Measurements from ENCODE around the gene UBASH3A. TPM values are rescaled to one million over a fixed set of nuclear protein-coding genes. Genes with fewer than 3 reads are reported as not detected.
A peak's percentile ranks its signal among the peaks of the same experiment; 100 is the strongest.

Gene UBASH3A
- total and polyA plus RNA-seq, 4 donors: 0.58 to 0.88 (median 0.67) TPM

DNA sequence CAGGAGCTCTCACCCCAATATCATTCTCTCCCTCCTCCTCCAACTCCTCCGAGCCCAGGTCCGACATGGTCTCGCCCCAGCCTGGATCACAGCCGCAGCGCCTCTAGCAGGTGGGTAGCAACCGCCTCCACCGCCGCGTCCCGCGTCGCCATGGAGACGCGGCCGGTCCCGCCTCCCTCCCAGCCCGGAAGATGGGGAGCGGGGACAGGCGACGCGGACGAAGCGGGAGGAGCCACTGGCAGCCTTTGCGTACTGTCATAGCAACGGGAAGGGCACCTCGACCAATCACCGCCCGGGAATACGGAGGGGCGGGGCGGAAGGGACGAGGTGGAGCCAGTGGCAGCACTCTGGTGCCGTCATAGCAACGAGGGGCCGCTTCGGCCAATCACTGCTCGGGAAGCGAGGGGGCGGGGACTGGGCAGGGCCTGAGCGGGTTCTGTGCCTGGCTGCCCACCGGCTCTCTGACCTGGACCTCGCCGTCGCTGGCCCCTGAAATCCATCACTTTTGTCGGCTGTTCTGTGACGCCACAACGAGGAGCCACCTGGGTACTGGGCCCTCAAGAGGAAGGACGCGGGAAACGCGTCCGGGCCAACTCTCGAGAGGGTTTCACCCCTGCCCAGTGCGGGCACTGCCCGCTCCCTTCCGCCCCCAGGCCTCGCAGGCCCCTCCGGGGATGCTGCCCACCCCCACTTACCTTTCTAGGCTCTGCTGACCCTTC lies 92.6 kb downstream of the UBASH3A start, which contains the start of gene RSPH1:
Gene RSPH1 (minus strand): TSS at position 105 of the 719 bp plus-strand sequence. CDS start 38 bp downstream, at position 67.
- Histone ChIP-seq H3K4me1 (ENCODE audit: control insufficient read depth in 5 of 5, insufficient read depth in 5 of 5, low read length in 5 of 5) (peaks cover 0 to 6% (median 6%) of the 10 kb centered on the region in 5 donors), H3K27ac (ENCODE audit: low read depth in 1 of 2, low read length in 1 of 2) (peak within 1 kb of the TSS; percentile 26 to 86), H3K27me3 (ENCODE audit: control insufficient read depth in 3 of 3, insufficient read depth in 3 of 3, low read length in 2 of 3) (no peaks in the 10 kb centered on the region), H3K4me3 (peak within 1 kb of the TSS; percentile 53), H3K9me3 (ENCODE audit: control insufficient read depth in 4 of 4, insufficient read depth in 3 of 4, low read length in 3 of 4) (no peaks in the 10 kb centered on the region), H3K36me3 (ENCODE audit: control insufficient read depth in 4 of 4, insufficient read depth in 4 of 4, low read length in 4 of 4) (no peaks in the 10 kb centered on the region), H3K9ac (ENCODE audit: insufficient read depth in 1 of 2, low read length in 2 of 2) (peak within 1 kb of the TSS; percentile 83 to 91)
- no peak for TF ChIP-seq CTCF (IDR thresholded peaks at IDR 0.05; ENCODE audit: control extremely low read depth, extremely low read depth)
- 0 to 1% methylated on average over 51 to 58 of the region's 58 CpGs for WGBS, 2 donors
- DNase-seq: peak; percentile 99 to 100 (median 100)
- peak; percentile 98 for ATAC-seq (ENCODE audit: insufficient read depth, low FRiP score)

- TF ChIP-seq CTCF (IDR thresholded peaks at IDR 0.05; ENCODE audit: control extremely low read depth, extremely low read depth): no peak
- WGBS, 2 donors: 26 to 28% methylated on average over 19 of the region's 19 CpGs
- peak overlapping the region; percentile 83 to 91 for H3K9ac ChIP-seq (ENCODE audit: insufficient read depth in 1 of 2, low read length in 2 of 2)
- ATAC-seq (ENCODE audit: insufficient read depth, low FRiP score): no peak
- peak overlapping the region; percentile 30 for H3K4me3 ChIP-seq
- H3K27me3 ChIP-seq (ENCODE audit: control insufficient read depth in 3 of 3, insufficient read depth in 3 of 3, low read length in 2 of 3): no peaks in the 10 kb centered on the region
- no peaks in the 10 kb centered on the region for H3K9me3 ChIP-seq (ENCODE audit: control insufficient read depth in 4 of 4, insufficient read depth in 3 of 4, low read length in 3 of 4)
- no peaks in the 10 kb centered on the region for H3K36me3 ChIP-seq (ENCODE audit: control insufficient read depth in 4 of 4, insufficient read depth in 4 of 4, low read length in 4 of 4)
- peak in 2 of 3 donors; percentile 36 to 44 for DNase-seq
- H3K4me1 ChIP-seq (ENCODE audit: control insufficient read depth in 5 of 5, insufficient read depth in 5 of 5, low read length in 5 of 5): peaks cover 0 to 6% (median 6%) of the 10 kb centered on the region in 5 donors
- H3K27ac ChIP-seq (ENCODE audit: low read depth in 1 of 2, low read length in 1 of 2): peak overlapping the region; percentile 26 to 86
These were observed 93.1 kb downstream of the UBASH3A start for GRCh38 chr21:42496839-42497202.

Small RNA genes within 50 kb of the gene (small RNA-seq; reads per million reads assigned to genes)
- gene RNU6-1149P (ENCODE audit: low replicate concordance): not detected

Other genes with a start within 250 kb of the UBASH3A start
- 10 to 100 TPM; 36.4 to 65.0 TPM for gene ABCG1, start 184.8 kb upstream of the UBASH3A start, total RNA-seq
- gene ABCG1, start 184.8 kb upstream of the UBASH3A start, polyA plus RNA-seq: 10 to 100 TPM; 11.5 to 33.5 TPM
- 10 to 100 TPM; 23.9 to 37.8 TPM for gene TFF3, start 88.5 kb upstream of the UBASH3A start, total RNA-seq
- 10 to 100 TPM; 30.8 to 54.0 TPM for gene TFF3, start 88.5 kb upstream of the UBASH3A start, polyA plus RNA-seq
- not detected for gene TFF2, start 52.9 kb upstream of the UBASH3A start, total RNA-seq
- gene TFF2, start 52.9 kb upstream of the UBASH3A start, polyA plus RNA-seq: not detected
- under 1 TPM in 1 of 2 donors, not detected in 1; 0.83 TPM for gene TFF1, start 37.4 kb upstream of the UBASH3A start, total RNA-seq
- 1 to 10 TPM; 1.2 to 3.8 TPM for gene TFF1, start 37.4 kb upstream of the UBASH3A start, polyA plus RNA-seq
- gene TMPRSS3, start 7.8 kb upstream of the UBASH3A start, total RNA-seq: 1 to 10 TPM; 2.1 to 7.9 TPM
- gene TMPRSS3, start 7.8 kb upstream of the UBASH3A start, polyA plus RNA-seq: 1 to 10 TPM; 3.2 to 5.2 TPM
- 10 to 100 TPM; 30.1 to 46.9 TPM for gene RSPH1, start 92.3 kb downstream of the UBASH3A start, total RNA-seq
- gene RSPH1, start 92.3 kb downstream of the UBASH3A start, polyA plus RNA-seq: 10 to 100 TPM; 17.6 to 25.4 TPM
- gene SLC37A1, start 110.0 kb downstream of the UBASH3A start, total RNA-seq: 10 to 100 TPM; 25.5 to 29.5 TPM
- 10 to 100 TPM; 13.3 to 13.6 TPM for gene SLC37A1, start 110.0 kb downstream of the UBASH3A start, polyA plus RNA-seq
- gene PDE9A, start 249.7 kb downstream of the UBASH3A start, total RNA-seq: 10 to 100 TPM in 1 of 2 donors, 1 to 10 TPM in 1; 7.2 to 17.0 TPM
- 1 to 10 TPM; 5.3 to 6.6 TPM for gene PDE9A, start 249.7 kb downstream of the UBASH3A start, polyA plus RNA-seq